ENCODE measurements around the gene SCP2.

- TF ChIP-seq POLR2A (IDR thresholded peaks at IDR 0.05) (no peak), CTCF (IDR thresholded peaks at IDR 0.05) (no peak)
These were observed 135.0 kb downstream of the SCP2 start, which contains the start of gene PODN for GRCh38 chr1:53061859-53062707.
